GM23248 (cell line): Measurements from ENCODE around the gene SORD. TPM values are rescaled to one million over a fixed set of nuclear protein-coding genes. Genes with fewer than 3 reads are reported as not detected.

Experiments
- DNase-seq: peaks from one replicate; pipeline ENCODE4 v3.0.0-alpha.2; 2015
- H2AFZ ChIP-seq: fragments of 200-600 bp; sonication (generic); 2 replicates; pipeline ENCODE4 v1.6.1; 2016; ENCODE audit warnings: antibody characterized with exemption
- H3F3A ChIP-seq: fragments of 200-600 bp; sonication (generic); 2 replicates; pipeline ENCODE4 v1.6.1; 2016; ENCODE audit warnings: mild to moderate bottlenecking, antibody characterized with exemption, mixed run types; ENCODE audit not compliant: insufficient read depth
- H3K27ac ChIP-seq: fragments of 200-600 bp; sonication (generic); 2 replicates; pipeline ENCODE4 v1.5.1; 2016; ENCODE audit warnings: mild to moderate bottlenecking
- H3K27me3 ChIP-seq: fragments of 200-600 bp; sonication (generic); replicated peaks from 2 replicates; pipeline ENCODE4 v1.6.1; 2016; ENCODE audit warnings: mild to moderate bottlenecking; ENCODE audit not compliant: insufficient read depth
- H3K36me3 ChIP-seq: fragments of 200-600 bp; sonication (generic); 2 replicates; pipeline ENCODE4 v1.6.1; 2016; ENCODE audit warnings: low read depth, mild to moderate bottlenecking
- H3K4me1 ChIP-seq: fragments of 200-600 bp; sonication (generic); 2 replicates; pipeline ENCODE4 v1.6.1; 2016; ENCODE audit warnings: mild to moderate bottlenecking; ENCODE audit not compliant: insufficient read depth
- H3K4me2 ChIP-seq: fragments of 200-600 bp; sonication (generic); one replicate; pipeline ENCODE4 v1.6.1; 2016; ENCODE audit warnings: mild to moderate bottlenecking; ENCODE audit not compliant: unreplicated experiment
- H3K4me3 ChIP-seq: fragments of 200-600 bp; sonication (generic); 2 replicates; pipeline ENCODE4 v1.5.1; 2016; ENCODE audit warnings: mild to moderate bottlenecking
- H3K79me2 ChIP-seq: fragments of 200-600 bp; sonication (generic); 2 replicates; pipeline ENCODE4 v1.6.1; 2016; ENCODE audit warnings: mild to moderate bottlenecking; ENCODE audit not compliant: insufficient read depth
- H3K9ac ChIP-seq: fragments of 200-600 bp; sonication (generic); 2 replicates; pipeline ENCODE4 v1.6.1; 2016; ENCODE audit warnings: mild to moderate bottlenecking
- H3K9me2 ChIP-seq: fragments of 200-600 bp; sonication (generic); 2 replicates; pipeline ENCODE4 v1.6.1; 2016; ENCODE audit warnings: mixed run types, mild to moderate bottlenecking, moderate library complexity; ENCODE audit not compliant: insufficient read depth
- H3K9me3 ChIP-seq: fragments of 200-600 bp; sonication (generic); one replicate; pipeline ENCODE4 v1.6.1; 2017; ENCODE audit warnings: low read depth
- H4K20me1 ChIP-seq: fragments of 200-600 bp; sonication (generic); 2 replicates; pipeline ENCODE4 v1.6.0; 2016; ENCODE audit not compliant: insufficient read depth
- EZH2 ChIP-seq: fragments of 200-600 bp; sonication (generic); IDR thresholded peaks from 2 replicates; pipeline ENCODE4 v1.6.1; 2018; ENCODE audit warnings: antibody characterized with exemption, mild to moderate bottlenecking; ENCODE audit not compliant: insufficient read depth, poor library complexity, severe bottlenecking
- EZH2phosphoT487 ChIP-seq: fragments of 200-600 bp; sonication (generic); IDR thresholded peaks from 2 replicates; pipeline ENCODE4 v1.6.1; 2018; ENCODE audit warnings: antibody characterized with exemption, moderate library complexity, mild to moderate bottlenecking, low read depth; ENCODE audit not compliant: insufficient read depth
- WGBS, 2 experiments: methylation state at CpG; one replicate each; pipeline ENCODE4 v1.1.6; 2015 to 2017; ENCODE audit warnings: low lambda C conversion rate in 2 of 2, low coverage in 1 of 2; ENCODE audit errors: missing lambda C conversion rate in 2 of 2; 5-methylcytosine and 5-hydroxymethylcytosine counted together
- in situ Hi-C: fragments of 300-500 bp; cut with MboI; formaldehyde crosslinking; loops from 2 replicates; pipeline ENCODE4 v1.15.0; 2020
- polyA plus RNA-seq: library from polyadenylated mRNA; unstranded; fragments of >200 nt; fragmentation: Nextera tagmentation; extraction: Ambion mirVana; gene quantifications from 2 replicates; pipeline ENCODE4 v1.2.1, GENCODE V29; 2016
- total RNA-seq: library from RNA; depleted of rRNA; stranded (reverse); fragments of >200 nt; shearing (Covaris generic); gene quantifications from 2 replicates; pipeline ENCODE4 v1.2.3, GENCODE V29; 2014

SORD gene
- total and polyA plus RNA-seq, 2 experiments from 2014 or later: 10.9 to 12.9 TPM

DNA sequence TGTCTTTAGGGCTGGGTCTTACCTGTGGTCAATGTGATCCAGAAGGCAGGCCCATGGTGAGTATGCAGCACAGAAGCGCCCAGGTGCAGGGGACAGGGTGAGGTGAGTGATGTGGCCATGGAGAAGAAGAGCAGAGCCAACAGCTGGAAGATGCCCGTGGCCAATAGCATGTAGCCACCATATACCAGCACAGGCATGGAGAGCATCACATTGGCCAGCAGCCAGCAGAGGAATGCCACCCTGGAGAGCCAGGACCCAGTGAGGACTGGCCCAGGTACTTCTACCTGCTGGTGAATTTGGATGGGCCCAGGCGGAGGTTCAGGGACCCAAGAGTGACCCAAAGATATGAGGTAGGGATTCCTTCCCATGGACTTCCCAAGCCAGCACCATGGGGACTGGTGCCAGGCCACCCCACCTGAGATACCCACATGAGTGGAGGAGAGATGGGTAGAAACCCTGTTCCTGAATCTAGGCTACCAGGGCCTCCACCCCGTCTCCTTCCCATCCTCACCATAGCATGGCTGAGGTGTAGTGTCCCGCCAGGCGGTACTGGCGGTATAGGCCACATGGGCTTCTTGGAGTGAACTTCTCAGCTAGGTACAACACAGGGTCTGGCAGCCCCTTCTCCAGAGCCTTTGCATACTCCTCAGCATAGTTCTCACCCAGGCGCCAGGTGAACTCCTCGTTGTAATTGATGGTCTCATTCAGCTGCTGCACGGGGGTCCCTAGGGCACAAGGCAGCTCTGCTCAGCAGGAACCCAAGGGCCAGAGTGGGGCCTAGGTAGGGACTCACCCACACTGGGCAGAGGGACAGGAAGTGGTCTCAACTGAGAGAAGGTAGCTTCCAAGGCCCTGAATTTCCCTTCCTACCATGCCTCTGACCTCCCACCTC, 97.3 kb downstream of the SORD start:
- no peak overlapping the region for H3K27ac ChIP-seq
- 95 to 96% methylated on average over 10 of the region's 10 CpGs for WGBS, 2 experiments
- in situ Hi-C loops: no loop called here
- H3K4me3 ChIP-seq: no peak overlapping the region
- H3K79me2 ChIP-seq: no peaks in the 10 kb centered on the region
- peaks cover 23% of the 10 kb centered on the region for H3K27me3 ChIP-seq
- DNase-seq: no peak
- no peak overlapping the region for H3K9ac ChIP-seq
- H3K9me2 ChIP-seq: no peaks in the 10 kb centered on the region
- H3K9me3 ChIP-seq: no peaks in the 10 kb centered on the region
- peaks cover 12% of the 10 kb centered on the region for H3F3A ChIP-seq
- no peak overlapping the region for H2AFZ ChIP-seq
- no peak overlapping the region for H3K4me2 ChIP-seq
- H3K36me3 ChIP-seq: no peaks in the 10 kb centered on the region
- H3K4me1 ChIP-seq: peaks cover 12% of the 10 kb centered on the region
- H4K20me1 ChIP-seq: no peaks in the 10 kb centered on the region
- TF ChIP-seq EZH2 (no peak), EZH2phosphoT487 (no peak)

GRCh38 chr15:45121020-45121419, 98.0 kb downstream of the SORD start:
- Histone ChIP-seq H3K27me3 (peaks cover 16% of the 10 kb centered on the region), H4K20me1 (no peaks in the 10 kb centered on the region), H3K9me3 (no peaks in the 10 kb centered on the region), H3K27ac (no peak overlapping the region), H3F3A (peaks cover 12% of the 10 kb centered on the region), H2AFZ (no peak overlapping the region), H3K36me3 (no peaks in the 10 kb centered on the region), H3K9ac (no peak overlapping the region), H3K79me2 (no peaks in the 10 kb centered on the region), H3K4me1 (peaks cover 12% of the 10 kb centered on the region), H3K4me2 (no peak overlapping the region), H3K4me3 (no peak overlapping the region), H3K9me2 (no peaks in the 10 kb centered on the region)
- WGBS, 2 experiments: 78 to 81% methylated on average over 3 of the region's 3 CpGs
- in situ Hi-C loops: no loop called here
- no peak for DNase-seq
- no peak for TF ChIP-seq EZH2phosphoT487
- no peak for TF ChIP-seq EZH2

DNA sequence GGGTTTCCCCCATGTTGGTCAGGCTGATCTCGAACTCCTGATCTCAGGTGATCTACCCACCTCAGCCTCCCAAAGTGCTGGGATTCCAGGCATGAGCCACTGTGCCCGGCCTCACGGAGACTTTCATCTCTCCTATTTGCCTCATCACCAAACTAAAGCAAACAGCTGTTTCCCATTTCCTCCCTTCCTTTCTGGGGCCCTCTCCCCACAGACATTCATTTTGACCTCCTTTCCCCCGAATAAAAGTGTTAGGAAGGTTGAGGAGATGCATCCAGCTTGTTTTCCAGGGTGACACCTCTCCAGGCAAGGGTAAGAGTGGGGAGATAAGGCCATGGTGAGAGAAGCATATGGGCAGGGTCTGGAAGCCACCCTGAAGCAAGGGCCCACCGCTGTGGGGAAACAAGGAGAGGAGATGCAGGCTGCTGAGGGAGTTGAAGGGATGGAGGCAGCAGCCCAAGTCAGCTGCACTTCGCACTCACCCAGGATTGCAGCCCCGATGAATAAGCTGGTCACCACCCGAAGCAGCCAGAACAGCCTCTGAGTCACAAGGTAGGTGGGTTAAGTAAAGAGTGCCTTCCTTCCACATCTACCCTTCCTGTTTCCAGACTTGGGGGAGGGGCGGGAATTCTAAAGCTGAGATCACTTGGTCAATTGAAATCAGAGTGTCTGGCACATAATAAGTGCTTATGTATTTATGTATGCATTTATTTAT, 98.9 kb downstream of the SORD start:
- Histone ChIP-seq H3K27me3 (peaks cover 9% of the 10 kb centered on the region), H3K9ac (peak overlapping the region; percentile 64)

GRCh38 chr15:45122719-45123118, 99.7 kb downstream of the SORD start:
- in situ Hi-C loops: no loop called here

More for the DNA sequence above, 98.9 kb downstream of the SORD start:
- in situ Hi-C loops: no loop called here
- TF ChIP-seq EZH2 (no peak), EZH2phosphoT487 (no peak)
- peak overlapping the region; percentile 40 for H3K4me3 ChIP-seq
- H2AFZ ChIP-seq: peak overlapping the region; percentile 67
- peak overlapping the region; percentile 77 for H3K27ac ChIP-seq
- DNase-seq: peak; percentile 96
- no peaks in the 10 kb centered on the region for H3K36me3 ChIP-seq
- H3K79me2 ChIP-seq: no peaks in the 10 kb centered on the region
- no peaks in the 10 kb centered on the region for H3K9me2 ChIP-seq
- 12% methylated on average over 9 of the region's 9 CpGs for WGBS, 2 experiments
- H3K4me2 ChIP-seq: peak overlapping the region; percentile 66
- H3F3A ChIP-seq: peaks cover 12% of the 10 kb centered on the region
- no peaks in the 10 kb centered on the region for H3K9me3 ChIP-seq
- no peaks in the 10 kb centered on the region for H4K20me1 ChIP-seq
- H3K4me1 ChIP-seq: peaks cover 12% of the 10 kb centered on the region

More at GRCh38 chr15:45122719-45123118, 99.7 kb downstream of the SORD start:
- no peak for DNase-seq
- no peak overlapping the region for H3K27ac ChIP-seq
- H3F3A ChIP-seq: peaks cover 12% of the 10 kb centered on the region
- H3K4me2 ChIP-seq: peak overlapping the region; percentile 66
- no peak overlapping the region for H3K4me3 ChIP-seq
- WGBS, 2 experiments: 74 to 78% methylated on average over 7 of the region's 7 CpGs
- H3K9me3 ChIP-seq: no peaks in the 10 kb centered on the region
- peaks cover 12% of the 10 kb centered on the region for H3K4me1 ChIP-seq
- H3K9me2 ChIP-seq: no peaks in the 10 kb centered on the region
- H3K27me3 ChIP-seq: 0 out of 2 replicates have a peak, but pooled peaks cover 2% of the 10 kb centered on the region
- no peaks in the 10 kb centered on the region for H3K36me3 ChIP-seq
- no peak overlapping the region for H3K9ac ChIP-seq
- H4K20me1 ChIP-seq: no peaks in the 10 kb centered on the region
- no peak overlapping the region for H2AFZ ChIP-seq
- TF ChIP-seq EZH2phosphoT487 (no peak), EZH2 (no peak)
- H3K79me2 ChIP-seq: no peaks in the 10 kb centered on the region
